SKM-1 (cell line): Measurements from ENCODE around the gene ARHGEF12.

Source experiments
- DNase-seq: peaks from one replicate; lab custom pipeline; 2025; ENCODE audit not compliant: unreplicated experiment; lab: John Stamatoyannopoulos, UW

ARHGEF12 gene

DNA sequence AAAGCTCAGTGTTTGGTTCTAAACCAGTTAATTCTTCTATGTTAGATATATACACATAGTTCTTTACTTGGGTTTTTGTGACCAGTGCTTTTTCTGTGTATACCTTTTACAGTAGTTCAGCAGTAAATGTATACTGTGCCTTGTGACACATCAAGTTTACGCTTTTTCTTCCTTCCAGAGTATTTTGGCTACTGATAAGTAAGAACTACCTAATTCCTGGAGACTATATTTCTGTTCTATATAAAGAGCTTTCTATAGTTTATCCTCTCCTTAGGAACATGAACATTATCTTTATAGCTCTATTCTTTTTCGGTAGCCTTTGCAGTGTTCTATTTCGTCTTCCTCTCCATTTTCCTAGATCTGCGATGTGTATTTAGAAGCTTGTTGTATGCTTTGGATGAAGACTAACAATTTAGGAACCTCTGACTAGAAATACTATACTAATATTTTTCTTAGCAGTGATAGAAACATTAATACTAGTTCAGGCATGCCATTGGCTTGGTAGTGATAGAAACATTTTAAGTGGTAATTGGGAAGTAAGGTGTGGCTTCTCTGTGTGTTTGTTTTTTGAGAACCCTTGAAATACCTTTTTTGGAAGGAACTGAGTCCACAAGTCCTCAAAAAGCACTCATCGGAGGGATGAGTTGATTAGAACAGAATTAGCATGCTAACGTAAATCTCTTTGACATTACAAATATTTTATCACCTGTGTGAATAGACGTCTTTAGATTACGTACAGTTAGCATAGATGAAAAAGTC lies 74.6 kb downstream of the ARHGEF12 start:
- DNase-seq: no peak

DNA sequence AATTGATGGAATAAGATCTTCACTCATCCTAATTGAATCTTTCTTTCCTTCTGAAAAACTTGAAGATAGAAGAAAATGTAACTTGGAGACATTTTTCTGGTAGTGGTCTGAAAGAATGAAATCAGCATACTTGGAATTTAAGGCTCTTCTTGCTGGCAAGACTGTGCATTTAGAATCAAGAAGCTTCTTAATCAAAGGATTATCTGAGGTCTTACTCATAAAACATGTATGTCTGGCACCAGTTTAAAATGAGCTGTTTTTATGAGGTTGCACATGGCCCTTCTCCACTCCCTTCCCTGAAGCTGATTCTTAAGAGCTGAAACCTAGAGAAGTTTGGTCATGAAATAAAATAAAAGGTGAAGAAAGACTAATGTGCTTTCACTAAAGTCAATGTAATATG lies 77.3 kb downstream of the ARHGEF12 start:
- no peak for DNase-seq

DNA sequence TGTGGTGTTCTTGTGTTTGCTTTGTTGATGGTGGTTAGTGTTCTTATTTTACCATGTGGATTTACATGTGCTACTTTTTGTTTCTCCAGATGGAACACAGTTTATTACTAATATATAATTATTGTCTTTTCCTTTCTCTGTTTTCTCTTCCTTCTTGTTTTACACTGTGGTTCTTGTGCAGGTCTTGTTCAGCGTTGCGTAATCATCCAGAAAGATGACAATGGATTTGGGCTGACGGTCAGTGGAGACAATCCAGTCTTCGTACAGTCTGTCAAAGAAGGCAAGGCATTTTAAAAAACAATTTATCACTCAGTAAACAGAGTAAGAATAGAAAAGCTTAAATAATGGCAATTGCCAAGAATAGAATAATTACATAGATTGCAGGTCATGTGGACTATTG lies 84.4 kb downstream of the ARHGEF12 start:
- no peak for DNase-seq

DNA sequence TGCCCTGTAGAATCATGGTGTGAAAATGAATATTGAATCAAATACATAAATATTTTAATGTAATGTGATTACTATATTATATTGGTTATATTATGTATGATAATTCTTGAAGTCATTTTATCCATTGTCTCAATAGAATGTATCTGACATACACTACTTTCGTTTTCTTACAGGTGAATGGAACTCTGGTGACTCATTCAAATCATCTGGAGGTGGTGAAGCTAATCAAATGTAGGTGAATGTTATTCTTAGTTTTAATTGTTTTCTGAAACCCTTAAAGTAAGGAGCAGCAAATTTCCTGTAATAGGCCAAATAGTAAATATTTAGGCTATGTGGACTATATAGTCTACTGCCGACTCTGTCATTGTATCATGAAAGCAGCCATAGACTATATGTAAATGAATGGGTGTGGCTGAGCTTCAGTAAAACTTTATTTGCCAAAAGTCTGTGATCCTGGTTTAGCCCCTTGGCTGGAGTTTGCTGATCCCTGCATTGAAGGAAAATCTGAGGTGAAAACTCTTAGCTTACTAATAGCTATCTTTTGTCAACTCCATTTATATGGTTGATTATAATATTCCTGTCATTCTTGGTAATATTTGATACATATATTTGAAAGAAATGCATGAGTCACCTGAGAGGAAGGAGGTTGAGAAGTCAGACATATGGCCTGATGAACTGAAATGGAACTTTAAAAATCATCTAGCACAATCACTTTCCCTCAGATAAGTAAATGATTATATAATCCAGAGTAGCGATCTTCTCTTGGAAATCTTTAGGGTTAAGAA lies 88.2 kb downstream of the ARHGEF12 start:
- DNase-seq: no peak

DNA sequence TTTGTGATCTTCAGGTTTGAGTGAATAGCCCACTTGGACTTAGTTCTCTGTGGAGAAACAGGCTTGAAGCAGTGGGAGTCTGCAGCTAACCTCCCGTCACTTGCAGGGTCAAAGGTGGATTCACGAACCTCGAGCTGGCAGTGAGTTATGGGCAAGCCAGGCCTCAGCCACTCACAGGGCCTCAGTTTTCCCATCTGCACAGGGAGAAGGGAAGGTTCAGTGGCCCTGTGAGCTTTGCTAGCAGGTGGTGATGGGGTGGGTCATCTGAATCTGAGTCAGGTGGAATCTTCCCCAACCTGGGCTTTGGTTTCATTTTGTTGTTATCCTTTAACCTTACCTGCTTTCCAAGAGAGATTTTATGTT lies 88.7 kb downstream of the ARHGEF12 start:
- no peak for DNase-seq

DNA sequence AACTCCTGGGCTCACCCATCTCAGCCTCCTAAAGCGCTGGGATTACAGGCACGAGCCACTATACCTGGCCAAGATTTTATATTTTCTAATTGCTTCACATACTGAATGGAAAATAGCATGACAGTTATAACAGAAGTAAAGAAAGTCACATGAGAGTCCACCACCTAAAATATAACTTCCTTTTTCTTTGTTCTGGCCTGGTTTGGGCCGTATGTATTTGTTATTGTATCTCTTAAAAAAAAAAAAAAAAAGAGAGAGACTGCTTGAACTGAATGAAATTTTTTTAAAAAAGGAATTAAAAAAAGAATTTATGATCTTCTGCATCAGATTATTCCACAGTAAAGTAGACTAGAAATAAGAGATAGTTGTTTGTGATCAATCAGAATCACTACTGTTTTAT lies 89.3 kb downstream of the ARHGEF12 start:
- DNase-seq: no peak

DNA sequence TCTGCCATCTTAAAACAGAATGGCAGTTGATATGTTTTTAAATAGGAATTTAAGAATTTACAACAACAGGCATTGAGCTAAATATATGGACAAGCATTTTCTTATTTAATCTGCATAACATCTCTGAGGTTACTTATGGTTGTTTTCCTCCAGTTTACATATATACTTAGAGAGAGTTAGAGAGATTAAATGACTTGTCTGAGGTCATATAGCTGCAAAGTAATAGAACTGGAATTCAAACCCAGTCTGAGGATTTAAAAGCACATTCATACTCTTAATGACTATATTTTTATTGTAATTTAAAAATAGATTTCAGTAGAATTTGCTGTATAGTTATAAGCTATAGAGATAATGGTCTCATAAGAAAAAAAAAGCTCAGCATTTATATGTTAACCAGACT lies 93.9 kb downstream of the ARHGEF12 start:
- DNase-seq: no peak

DNA sequence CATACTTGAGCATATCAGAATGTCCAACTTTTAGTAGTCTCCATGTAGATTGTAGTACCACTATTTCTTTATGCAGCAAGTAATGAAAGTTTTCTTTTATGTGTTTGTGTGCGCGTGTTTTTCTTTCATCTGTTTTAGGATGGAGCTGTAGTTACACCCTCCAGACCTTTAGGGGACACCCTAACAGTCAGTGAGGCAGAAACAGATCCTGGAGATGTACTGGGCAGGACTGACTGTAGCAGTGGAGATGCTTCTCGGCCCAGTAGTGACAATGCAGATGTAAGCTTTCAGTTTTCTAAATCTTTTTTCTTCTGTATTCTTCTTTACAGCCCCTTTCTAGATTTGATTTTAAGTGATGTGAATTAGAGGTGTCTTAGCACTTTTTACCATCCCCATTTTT lies 95.4 kb downstream of the ARHGEF12 start:
- no peak for DNase-seq

DNA sequence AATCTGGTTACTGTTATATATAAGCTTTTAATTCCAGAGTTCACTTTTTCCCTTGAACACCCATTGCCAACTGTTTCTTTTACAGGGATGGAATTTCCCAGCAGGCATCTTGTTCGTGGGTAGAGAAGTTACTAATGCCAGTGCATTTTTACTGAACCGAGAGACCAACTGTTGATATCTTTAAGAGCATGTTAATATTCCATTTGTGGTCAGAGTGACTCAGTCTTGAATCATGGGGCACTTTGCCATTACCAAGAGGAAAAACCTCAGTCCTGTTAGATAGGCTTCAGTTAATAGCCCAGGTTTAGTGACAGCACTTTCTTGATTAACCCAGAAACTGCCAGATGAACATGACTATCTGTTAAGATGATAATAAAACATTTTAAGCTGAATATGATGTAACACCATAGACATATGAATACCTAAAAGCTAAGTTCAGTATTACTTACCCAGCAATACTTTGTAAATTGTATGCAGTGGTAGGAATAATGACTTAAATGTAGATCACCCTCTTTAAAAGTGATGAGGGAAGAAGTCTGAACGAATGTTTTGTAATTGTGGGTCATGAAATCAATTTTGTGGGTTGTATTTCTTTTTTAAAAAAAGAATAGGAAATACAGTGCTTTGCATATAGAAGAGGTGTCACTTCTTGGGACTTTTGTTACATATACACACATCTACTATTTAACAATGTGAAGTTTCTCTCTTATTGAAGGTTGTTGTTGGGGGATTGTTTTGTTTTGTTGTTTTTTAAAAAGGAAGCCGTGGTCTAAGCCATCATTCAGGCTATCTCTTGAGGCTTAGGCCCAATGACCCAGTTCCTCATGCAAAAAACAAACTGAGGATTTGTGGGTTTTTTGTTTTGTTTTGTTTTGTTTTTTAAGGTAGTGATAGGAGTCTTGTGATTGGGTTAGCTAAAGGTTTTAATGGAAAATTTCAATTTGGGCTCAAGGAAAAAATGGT lies 96.1 kb downstream of the ARHGEF12 start:
- DNase-seq: no peak

DNA sequence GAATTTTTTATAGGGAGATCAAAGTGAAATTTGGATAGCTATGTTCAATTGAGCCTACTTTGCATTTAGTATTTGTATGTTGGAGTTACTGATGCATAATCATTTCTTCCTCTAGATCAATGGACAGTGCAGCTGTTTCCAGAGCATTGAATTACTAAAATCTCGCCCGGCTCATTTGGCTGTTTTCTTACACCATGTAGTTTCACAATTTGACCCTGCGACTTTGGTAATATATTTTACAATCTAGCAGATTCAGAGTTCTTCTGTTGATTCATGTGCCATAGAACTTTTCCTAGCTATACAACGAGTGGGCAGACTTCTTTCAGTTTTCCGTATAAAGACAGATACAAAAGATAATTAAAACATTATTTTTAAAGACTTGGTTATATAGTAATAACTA lies 105.4 kb downstream of the ARHGEF12 start:
- no peak for DNase-seq

DNA sequence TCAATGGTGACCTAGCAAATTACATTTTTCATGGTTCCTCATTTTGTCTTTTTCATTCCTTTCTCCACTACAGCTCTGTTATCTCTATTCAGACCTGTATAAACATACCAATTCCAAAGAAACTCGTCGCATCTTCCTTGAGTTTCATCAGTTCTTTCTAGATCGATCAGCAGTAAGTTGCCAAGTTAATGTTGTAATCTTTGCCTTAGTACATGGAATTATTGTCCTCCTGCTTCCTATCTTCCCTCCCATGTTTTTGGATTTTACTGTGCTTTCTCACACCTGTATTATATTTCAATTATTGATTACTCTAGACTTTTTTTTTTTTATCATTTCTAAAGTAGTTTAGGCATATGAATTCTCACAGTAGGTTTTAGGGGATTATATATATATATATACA lies 105.8 kb downstream of the ARHGEF12 start:
- no peak for DNase-seq

DNA sequence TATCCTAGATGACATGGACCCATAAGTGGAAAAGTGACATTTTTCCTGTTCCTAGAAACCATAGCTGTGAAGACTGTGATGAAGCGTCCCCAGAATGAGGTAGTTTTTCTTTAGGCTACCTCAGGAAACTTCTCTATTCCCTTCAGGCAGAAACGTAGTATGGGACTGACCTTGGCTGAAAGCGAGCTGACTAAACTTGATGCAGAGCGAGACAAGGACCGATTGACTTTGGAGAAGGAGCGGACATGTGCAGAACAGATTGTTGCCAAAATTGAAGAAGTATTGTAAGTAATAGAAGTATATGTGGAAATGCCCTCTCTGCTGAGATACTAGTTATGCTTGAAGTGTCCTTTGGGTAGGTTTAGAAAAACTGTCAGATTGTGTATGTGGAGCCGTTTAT lies 110.6 kb downstream of the ARHGEF12 start:
- no peak for DNase-seq

DNA sequence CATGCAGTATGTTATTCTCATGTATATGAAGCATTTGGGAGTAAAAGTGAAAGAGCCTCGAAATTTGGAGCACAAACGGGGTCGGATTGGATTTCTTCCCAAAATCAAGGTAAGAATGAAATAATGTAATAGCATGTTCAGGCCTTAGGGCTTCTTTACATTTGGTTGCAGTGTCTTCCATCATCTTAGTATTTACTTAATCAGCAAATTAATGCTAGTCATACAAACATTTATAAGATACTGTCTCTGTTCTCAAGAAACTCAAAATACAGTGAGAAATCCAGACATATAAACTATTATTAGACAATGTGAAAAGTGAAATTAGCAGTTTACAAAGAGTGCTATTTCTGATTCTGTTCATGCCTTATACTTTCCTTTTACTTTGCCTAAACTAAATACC lies 112.0 kb downstream of the ARHGEF12 start:
- no peak for DNase-seq

DNA sequence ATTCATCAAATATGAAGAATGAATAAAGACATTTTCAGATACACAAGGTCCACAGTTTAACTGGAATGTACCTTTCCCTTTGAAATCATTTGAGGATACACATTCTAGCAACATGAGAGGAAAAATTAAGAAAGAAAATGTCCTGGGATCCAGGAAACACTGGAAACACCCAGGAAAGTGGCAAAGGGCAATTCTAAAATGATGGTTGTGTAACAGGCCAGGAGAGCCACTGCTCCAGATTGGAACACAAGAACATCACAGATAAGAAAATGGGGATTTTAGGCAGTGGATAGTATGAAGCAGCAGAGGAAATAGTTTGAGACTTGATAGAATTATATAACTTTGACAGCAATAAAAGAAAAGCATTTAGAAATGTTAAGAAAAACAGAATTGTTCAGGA lies 119.3 kb downstream of the ARHGEF12 start:
- no peak for DNase-seq

DNA sequence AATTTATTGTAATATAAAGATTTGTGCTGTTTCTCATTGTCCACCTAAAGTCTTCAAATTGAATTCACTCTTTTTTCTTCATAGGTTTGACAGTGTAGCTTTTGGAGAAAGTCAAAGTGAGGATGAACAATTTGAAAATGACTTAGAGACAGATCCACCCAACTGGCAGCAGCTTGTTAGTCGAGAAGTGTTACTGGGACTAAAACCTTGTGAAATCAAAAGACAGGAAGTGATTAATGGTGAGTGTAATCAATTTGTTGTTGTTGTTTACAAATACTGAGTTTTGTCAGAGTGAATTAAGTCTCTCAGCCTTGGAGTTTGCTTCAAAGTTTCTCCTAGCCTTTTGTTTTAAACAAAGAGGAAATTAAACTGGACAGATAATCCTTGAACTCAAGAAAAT lies 121.8 kb downstream of the ARHGEF12 start:
- DNase-seq: no peak

DNA sequence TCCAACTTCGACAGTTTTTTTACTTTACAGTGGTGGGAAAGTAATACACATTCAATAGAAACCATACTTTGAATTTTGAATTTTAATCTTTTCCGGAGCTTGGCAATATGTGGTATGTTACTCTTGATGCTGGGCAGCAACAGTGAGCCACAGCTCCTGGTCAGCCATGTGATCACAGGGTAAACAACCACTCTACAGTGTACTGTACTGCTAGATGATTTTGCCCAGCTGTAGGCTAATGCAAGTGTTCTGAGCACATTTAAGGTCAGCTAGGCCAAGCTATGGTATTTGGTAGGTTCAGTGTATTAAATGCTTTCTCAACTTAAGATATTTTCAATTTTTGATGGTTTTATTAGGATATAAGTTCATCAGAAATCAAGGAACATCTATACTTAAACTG lies 126.6 kb downstream of the ARHGEF12 start:
- DNase-seq: no peak

DNA sequence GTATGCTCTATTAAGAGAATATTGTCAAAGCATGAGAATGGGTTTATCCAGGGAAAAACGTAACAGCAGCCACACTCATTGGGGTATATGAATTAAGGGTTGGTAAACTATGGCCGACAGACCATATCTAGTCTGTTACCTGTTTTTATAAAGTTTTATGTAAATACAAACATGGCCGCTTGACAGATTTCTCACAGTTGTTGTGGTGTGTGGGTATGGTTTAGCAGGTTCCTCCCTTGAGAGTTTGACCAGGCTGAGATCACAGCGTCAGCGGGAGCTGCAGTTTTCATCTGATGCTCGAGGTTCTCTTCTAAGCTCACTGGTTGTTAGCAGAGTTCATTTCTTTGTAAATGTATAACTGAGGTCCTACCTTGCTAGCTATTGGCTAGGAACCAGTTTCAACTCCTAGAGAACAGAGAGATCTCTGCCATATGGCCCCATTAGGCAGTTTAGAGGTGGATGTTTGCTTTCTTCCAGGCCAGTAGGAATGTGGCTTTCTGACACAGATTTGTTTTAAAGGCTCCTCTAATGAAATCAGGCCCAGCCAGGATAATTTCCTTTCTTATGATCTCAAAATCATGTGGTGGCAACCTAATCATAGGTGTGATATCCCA lies 129.8 kb downstream of the ARHGEF12 start:
- DNase-seq: no peak

DNA sequence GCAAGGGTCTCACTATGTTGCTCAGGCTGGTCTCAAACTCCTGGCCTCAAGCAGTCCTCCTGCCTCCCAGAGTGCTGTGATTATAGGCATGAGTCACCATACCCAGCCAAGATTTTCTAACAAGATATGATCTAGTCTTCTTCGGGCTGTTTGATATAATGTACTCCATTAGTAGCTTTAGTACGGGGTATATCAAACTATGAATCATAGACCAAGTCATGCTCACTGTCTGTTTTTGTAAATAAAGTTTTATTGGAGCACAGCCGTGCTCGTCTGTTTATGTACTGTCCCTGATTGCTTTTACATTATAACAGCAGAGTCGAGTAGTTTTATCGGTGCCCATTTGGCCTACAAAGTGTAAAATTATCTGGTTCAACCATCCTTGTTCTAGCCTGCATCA lies 131.4 kb downstream of the ARHGEF12 start:
- DNase-seq: no peak

DNA sequence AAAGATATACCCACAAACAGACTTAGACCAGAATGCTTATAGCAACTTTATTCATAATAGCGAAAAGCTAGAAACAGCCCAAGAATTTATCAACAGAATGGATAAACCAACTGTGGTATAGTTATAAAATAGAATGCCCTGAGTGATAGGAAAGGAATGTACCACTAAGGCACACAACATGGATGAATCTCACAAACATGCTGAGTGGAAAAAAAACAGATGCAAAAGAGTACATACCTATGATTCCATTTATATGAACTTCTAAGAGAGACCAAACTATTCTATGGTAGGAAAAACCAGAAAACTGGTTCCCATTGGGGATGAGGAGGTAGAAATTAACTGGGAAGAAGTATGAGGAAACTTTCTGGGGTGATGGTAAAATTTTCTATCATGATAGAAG lies 134.9 kb downstream of the ARHGEF12 start:
- no peak for DNase-seq

DNA sequence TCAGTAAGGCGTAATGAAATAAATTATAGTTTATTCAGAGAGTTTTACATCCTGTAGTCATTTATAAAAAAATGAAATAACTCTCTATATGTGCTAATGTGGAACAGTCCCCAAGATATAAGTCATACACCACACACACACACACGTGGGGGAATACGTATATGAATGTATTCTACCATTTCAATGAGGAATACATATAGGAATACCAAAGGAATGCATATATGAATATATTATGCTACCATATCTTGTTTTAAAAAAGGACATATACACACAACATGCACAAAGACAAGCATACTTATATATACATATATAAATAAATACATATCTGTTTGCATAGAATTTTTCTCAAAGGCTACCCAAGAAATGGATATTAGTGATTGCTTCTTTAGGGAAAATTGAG lies 135.8 kb downstream of the ARHGEF12 start:
- no peak for DNase-seq

DNA sequence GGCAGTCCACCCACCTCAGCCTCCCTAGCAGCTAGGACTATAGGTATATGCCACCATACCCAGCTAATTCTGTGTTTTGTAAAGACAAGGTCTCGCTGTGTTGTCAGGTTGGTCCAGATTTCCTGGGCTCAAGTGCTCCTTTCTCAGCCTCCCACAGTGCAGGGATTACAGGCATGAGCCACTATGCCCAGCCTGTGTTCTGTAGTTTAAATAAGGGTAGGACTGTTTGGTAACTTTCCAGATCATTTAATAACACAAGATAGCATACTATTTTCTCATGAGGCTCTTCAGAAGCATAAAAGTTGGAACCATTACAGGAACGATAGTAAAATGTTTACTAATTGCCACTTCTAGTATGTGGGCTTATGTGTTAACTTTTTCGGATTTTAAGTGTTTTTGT lies 137.3 kb downstream of the ARHGEF12 start:
- no peak for DNase-seq
